ENCODE results near the gene APOA5.

APOA5 gene

DNA sequence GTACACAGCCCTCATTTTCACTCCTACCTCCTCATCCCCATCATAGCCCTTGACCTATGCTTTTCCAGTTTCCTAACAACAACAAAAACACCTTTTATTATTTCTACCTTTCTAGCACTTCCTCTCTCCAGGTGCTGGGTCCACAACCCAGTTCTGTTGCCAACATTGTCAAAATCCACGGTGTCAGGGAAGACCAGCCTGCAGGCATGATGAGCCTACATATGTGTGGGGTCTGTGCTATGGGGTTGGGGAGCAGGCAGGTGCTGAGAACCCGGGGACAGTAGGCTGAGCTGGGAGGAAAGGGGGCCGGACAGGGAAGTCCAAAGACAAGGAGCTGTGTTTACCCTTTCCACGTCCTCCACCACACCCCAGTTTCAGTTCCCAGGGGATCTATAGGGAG lies 3.1 kb downstream of the APOA5 start:
- DNase-seq (ENCODE audit: insufficient read length, low spot score) (no peak), FAIRE-seq (no peak)
- TF ChIP-seq CTCF (IDR thresholded peaks at IDR 0.05; ENCODE audit: insufficient read depth, missing control alignments) = no peak

GRCh38 chr11:116787786-116788486 lies 3.7 kb downstream of the APOA5 start, which contains the start of gene ZPR1:
Gene ZPR1, minus strand, starts transcription at chr11:116788023. Its CDS starts 33 bp downstream, at chr11:116787990.
- FAIRE-seq = no peak

DNA sequence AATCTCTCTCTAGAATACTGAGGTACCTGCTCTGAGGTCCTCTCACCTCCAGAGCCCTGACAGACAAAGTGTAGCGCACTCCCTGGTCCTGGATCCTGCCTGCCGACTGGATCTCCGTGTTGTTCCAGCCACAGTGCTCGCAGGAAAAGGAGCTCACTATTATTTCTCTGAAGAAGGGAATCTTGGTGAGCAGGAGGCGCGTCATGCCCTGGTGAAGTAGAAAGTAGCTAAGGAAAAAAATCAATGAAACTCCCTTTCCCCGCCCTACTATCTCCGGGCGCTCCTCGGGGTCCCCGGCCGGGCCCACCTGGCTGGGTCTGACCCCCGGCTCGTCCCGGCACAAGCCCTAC lies 4.3 kb downstream of the APOA5 start:
- no peak for TF ChIP-seq CTCF (IDR thresholded peaks at IDR 0.05; ENCODE audit: insufficient read depth, missing control alignments)
- DNase-seq (ENCODE audit: insufficient read length, low spot score) (no peak), FAIRE-seq (no peak)

More at GRCh38 chr11:116787786-116788486, 3.7 kb downstream of the APOA5 start, which contains the start of gene ZPR1:
- peak; percentile 81 for DNase-seq (ENCODE audit: insufficient read length, low spot score)
- no peak for TF ChIP-seq CTCF (IDR thresholded peaks at IDR 0.05; ENCODE audit: insufficient read depth, missing control alignments)

DNA sequence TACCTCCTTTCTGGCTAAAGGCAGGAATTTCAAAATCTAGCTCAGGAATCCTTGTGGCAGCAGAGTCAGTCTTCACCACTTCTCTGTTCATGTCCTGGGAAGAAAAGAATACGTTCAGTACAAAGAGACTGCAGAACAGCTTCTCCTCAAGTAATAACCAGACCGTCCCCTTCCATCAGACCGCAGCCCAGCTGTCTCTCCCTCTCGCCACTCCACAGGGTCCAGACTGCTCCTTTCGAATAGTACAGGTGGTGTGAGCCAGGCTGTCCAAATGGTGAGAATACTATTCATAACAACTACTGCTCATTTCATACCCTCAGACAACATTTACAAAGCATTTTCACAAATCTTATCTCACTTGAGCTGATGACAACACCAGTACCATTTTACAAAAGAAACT lies 4.7 kb downstream of the APOA5 start:
- DNase-seq (ENCODE audit: insufficient read length, low spot score) (no peak), FAIRE-seq (no peak)
- TF ChIP-seq CTCF (IDR thresholded peaks at IDR 0.05; ENCODE audit: insufficient read depth, missing control alignments) = no peak

- FAIRE-seq = no peak
These were observed 5.4 kb downstream of the APOA5 start for GRCh38 chr11:116786326-116786725.

GRCh38 chr11:116782728-116783127 lies 9.0 kb downstream of the APOA5 start:
- no peak for DNase-seq (ENCODE audit: insufficient read length, low spot score)
- no peak for FAIRE-seq
- TF ChIP-seq CTCF (IDR thresholded peaks at IDR 0.05; ENCODE audit: insufficient read depth, missing control alignments) = no peak

More at GRCh38 chr11:116786326-116786725, 5.4 kb downstream of the APOA5 start:
- DNase-seq (ENCODE audit: insufficient read length, low spot score) = no peak
- no peak for TF ChIP-seq CTCF (IDR thresholded peaks at IDR 0.05; ENCODE audit: insufficient read depth, missing control alignments)

- TF ChIP-seq CTCF (IDR thresholded peaks at IDR 0.05; ENCODE audit: insufficient read depth, missing control alignments) = no peak
- FAIRE-seq (no peak), DNase-seq (ENCODE audit: insufficient read length, low spot score) (no peak)
These were observed 13.1 kb downstream of the APOA5 start for GRCh38 chr11:116778556-116778955.
